Activated naive CD4-positive, alpha-beta T cell treated with anti-CD3 and anti-CD28 coated beads, Interleukin-2, amount 50 U/mL, for 72 hours (primary cell): ENCODE data around the gene WFDC5. TPM values are rescaled to one million over a fixed set of nuclear protein-coding genes. Genes with fewer than 3 reads are reported as not detected.
"Not testable (repeated sequence)": the region's sequence is repeated elsewhere in the genome, so short reads cannot be mapped to it uniquely, and the experiment has no call there.

Source experiments
- ATAC-seq, 2 donors: fragments of 150-1000 bp; cut with Tn5 transposase; 2 replicates each; pipeline ENCODE4 v1.10.0; 2021; ENCODE audit warnings: mild to moderate bottlenecking in 2 of 2, moderate library complexity in 2 of 2
- DNase-seq, 2 donors: peaks; one replicate each; pipeline ENCODE4 v3.0.0; 2021 to 2022; ENCODE audit warnings: low spot score in 2 of 2
- H3K27ac Mint-ChIP-seq, 2 donors: one replicate each; pipeline ENCODE4 v1.8.0; 2022; ENCODE audit warnings: mild to moderate bottlenecking in 2 of 2, mixed read lengths in 2 of 2
- H3K36me3 Mint-ChIP-seq, 2 donors: one replicate each; pipeline ENCODE4 v1.8.0; 2022; ENCODE audit warnings: mixed read lengths in 2 of 2
- H3K9me3 Mint-ChIP-seq, 2 donors: one replicate each; pipeline ENCODE4 v1.8.0; 2022; ENCODE audit warnings: mixed read lengths in 2 of 2
- total RNA-seq, 2 donors: library from RNA; stranded (reverse); gene quantifications; one replicate each; pipeline ENCODE4 v1.2.3, GENCODE V29; 2022

Gene WFDC5
- total RNA-seq, 2 donors from 2014 or later, result not detected

GRCh38 chr20:45080867-45081624, 33.9 kb downstream of the WFDC5 start:
- ATAC-seq (peak in 1 of 2 donors; percentile 37), DNase-seq (no peak)
- H3K27ac Mint-ChIP-seq, result peak overlapping the region; percentile 1
- H3K36me3 Mint-ChIP-seq, result peaks cover 41 to 62% of the 10 kb centered on the region in 2 donors
- H3K9me3 Mint-ChIP-seq, result peaks cover 9 to 12% of the 10 kb centered on the region in 2 donors

GRCh38 chr20:45077559-45077958, 37.4 kb downstream of the WFDC5 start:
- H3K27ac Mint-ChIP-seq, result peak overlapping the region in 1 of 2 donors; percentile 77
- peaks cover 46 to 60% of the 10 kb centered on the region in 2 donors for H3K36me3 Mint-ChIP-seq
- ATAC-seq, result no peak
- no peak for DNase-seq
- H3K9me3 Mint-ChIP-seq, result peaks cover 9 to 12% of the 10 kb centered on the region in 2 donors

GRCh38 chr20:45073221-45073620, 41.8 kb downstream of the WFDC5 start:
- no peak for ATAC-seq
- no peak for DNase-seq
- peaks cover 21 to 45% of the 10 kb centered on the region in 2 donors for H3K36me3 Mint-ChIP-seq
- H3K27ac Mint-ChIP-seq, result peak overlapping the region; percentile 3 to 20
- H3K9me3 Mint-ChIP-seq, result no peaks in the 10 kb centered on the region

- no peak for DNase-seq
- Mint-ChIP-seq H3K27ac (no peak overlapping the region), H3K36me3 (peaks cover 14 to 43% of the 10 kb centered on the region in 2 donors), H3K9me3 (no peaks in the 10 kb centered on the region)
- no peak for ATAC-seq
These were observed 42.9 kb downstream of the WFDC5 start for GRCh38 chr20:45072066-45072465.

- Mint-ChIP-seq H3K27ac (peak overlapping the region; percentile 16 to 27), H3K9me3 (no peaks in the 10 kb centered on the region), H3K36me3 (peaks cover 6 to 42% of the 10 kb centered on the region in 2 donors)
- no peak for DNase-seq
- no peak for ATAC-seq
These were observed 43.9 kb downstream of the WFDC5 start for GRCh38 chr20:45070932-45071632.

- ATAC-seq (no peak), DNase-seq (no peak)
- no peaks in the 10 kb centered on the region for H3K9me3 Mint-ChIP-seq
- H3K27ac Mint-ChIP-seq, result peak overlapping the region; percentile 16 to 38
- peaks cover 0 to 39% of the 10 kb centered on the region in 2 donors for H3K36me3 Mint-ChIP-seq
These were observed 45.7 kb downstream of the WFDC5 start for GRCh38 chr20:45069261-45069660.

- Mint-ChIP-seq H3K36me3 (peaks cover 0 to 48% of the 10 kb centered on the region in 2 donors), H3K27ac (peak overlapping the region in 1 of 2 donors; percentile 33), H3K9me3 (no peaks in the 10 kb centered on the region)
- DNase-seq (no peak), ATAC-seq (no peak)
These were observed 47.4 kb downstream of the WFDC5 start for GRCh38 chr20:45067558-45067957.

GRCh38 chr20:45067087-45067486, 47.9 kb downstream of the WFDC5 start:
- Mint-ChIP-seq H3K36me3 (peaks cover 0 to 48% of the 10 kb centered on the region in 2 donors), H3K27ac (peak overlapping the region; percentile 33 to 73), H3K9me3 (no peaks in the 10 kb centered on the region)
- ATAC-seq (peak in 1 of 2 donors; percentile 22), DNase-seq (no peak)

- H3K27ac Mint-ChIP-seq, result peak overlapping the region; percentile 33 to 79
- DNase-seq, result no peak
- H3K9me3 Mint-ChIP-seq, result no peaks in the 10 kb centered on the region
- H3K36me3 Mint-ChIP-seq, result peaks cover 0 to 48% of the 10 kb centered on the region in 2 donors
- no peak for ATAC-seq
These were observed 48.6 kb downstream of the WFDC5 start for GRCh38 chr20:45066372-45066771.

GRCh38 chr20:45064812-45065211, 50.2 kb downstream of the WFDC5 start:
- DNase-seq, result no peak
- no peak for ATAC-seq
- peaks cover 0 to 46% of the 10 kb centered on the region in 2 donors for H3K36me3 Mint-ChIP-seq
- peak overlapping the region in 1 of 2 donors; percentile 26 for H3K27ac Mint-ChIP-seq
- no peaks in the 10 kb centered on the region for H3K9me3 Mint-ChIP-seq

GRCh38 chr20:45063107-45063506, 51.9 kb downstream of the WFDC5 start:
- Mint-ChIP-seq H3K36me3 (peaks cover 0 to 36% of the 10 kb centered on the region in 2 donors), H3K27ac (peak overlapping the region in 1 of 2 donors; percentile 13)
- not testable (repeated sequence) for DNase-seq, ATAC-seq, H3K9me3 Mint-ChIP-seq

GRCh38 chr20:45061244-45061643, 53.7 kb downstream of the WFDC5 start:
- Mint-ChIP-seq H3K9me3 (no peaks in the 10 kb centered on the region), H3K27ac (peak overlapping the region in 1 of 2 donors; percentile 61), H3K36me3 (peaks cover 0 to 22% of the 10 kb centered on the region in 2 donors)
- DNase-seq, result no peak
- peak; percentile 86 to 99 for ATAC-seq

- DNase-seq (no peak), ATAC-seq (no peak)
- Mint-ChIP-seq H3K36me3 (peaks cover 0 to 21% of the 10 kb centered on the region in 2 donors), H3K27ac (peak overlapping the region in 1 of 2 donors; percentile 61), H3K9me3 (no peaks in the 10 kb centered on the region)
These were observed 54.7 kb downstream of the WFDC5 start for GRCh38 chr20:45060294-45060693.

Other genes with a start within 250 kb of the WFDC5 start
- gene YWHAB, start 229.5 kb downstream of the WFDC5 start, total RNA-seq, result 100 to 1,000 TPM; 185 to 222 TPM
- gene PABPC1L, start 205.1 kb downstream of the WFDC5 start, total RNA-seq, result 10 to 100 TPM; 63.6 to 96.7 TPM
- 10 to 100 TPM; 39.4 to 50.8 TPM for gene TOMM34, start 154.8 kb downstream of the WFDC5 start, total RNA-seq
- gene STK4, start 148.7 kb downstream of the WFDC5 start, total RNA-seq, result 100 to 1,000 TPM; 149 to 205 TPM
- under 1 TPM in 1 of 2 donors, not detected in 1; 0.70 TPM for gene KCNS1, start 14.0 kb downstream of the WFDC5 start, total RNA-seq
- gene WFDC12, start 9.3 kb upstream of the WFDC5 start, total RNA-seq, result not detected
- gene PI3, start 59.7 kb upstream of the WFDC5 start, total RNA-seq, result not detected
- gene SEMG1, start 91.9 kb upstream of the WFDC5 start, total RNA-seq, result not detected
- gene SEMG2, start 106.2 kb upstream of the WFDC5 start, total RNA-seq, result not detected
- not detected for gene SLPI, start 139.4 kb upstream of the WFDC5 start, total RNA-seq
- not detected for gene RBPJL, start 191.7 kb upstream of the WFDC5 start, total RNA-seq
- 1 to 10 TPM in 1 of 2 donors, under 1 TPM in 1; 0.11 to 1.4 TPM for gene MATN4, start 193.1 kb upstream of the WFDC5 start, total RNA-seq
- 10 to 100 TPM; 23.5 to 33.0 TPM for gene SDC4, start 233.2 kb upstream of the WFDC5 start, total RNA-seq
- 10 to 100 TPM; 28.0 to 33.3 TPM for gene SYS1, start 248.0 kb upstream of the WFDC5 start, total RNA-seq